ENCODE results near the gene S100A1.

The S100A1 gene

DNA sequence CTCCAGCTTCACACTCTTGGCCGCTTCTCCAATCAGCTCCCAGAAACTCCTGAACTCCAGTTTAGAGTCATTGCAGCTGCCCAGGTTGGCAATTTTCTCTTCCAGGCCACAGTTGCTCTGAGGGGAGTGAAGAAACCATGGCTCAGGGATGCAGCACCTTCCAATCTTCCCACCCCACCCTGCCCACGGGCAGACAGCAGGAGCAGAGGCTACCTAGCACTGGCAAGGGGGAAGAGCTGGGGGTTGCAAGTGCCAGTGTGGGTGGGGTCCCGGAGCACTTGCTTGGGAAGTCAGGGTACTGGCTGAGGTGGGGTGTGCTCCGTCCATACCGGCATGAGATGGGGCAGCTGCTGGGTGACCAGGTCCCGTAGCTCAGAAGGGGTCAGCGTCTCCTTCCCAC lies 13.3 kb upstream of the S100A1 start:
- WGBS (ENCODE audit: extremely low coverage, insufficient coverage, insufficient read length) = no CpG with 5 or more reads among the region's 7 CpGs
- peak overlapping the region; percentile 11 for H2BK12ac ChIP-seq (ENCODE audit: low read length)
- H2AK5ac ChIP-seq (ENCODE audit: low read length) = peak overlapping the region; percentile 49
- H2BK120ac ChIP-seq (ENCODE audit: insufficient read depth, low read length, poor library complexity) = no peak overlapping the region
- H3K9me3 ChIP-seq (ENCODE audit: insufficient read depth, low read depth, low read length) = no peaks in the 10 kb centered on the region
- H3K4me2 ChIP-seq (ENCODE audit: low read length) = no peak overlapping the region
- H3K4me1 ChIP-seq (ENCODE audit: control insufficient read depth in 1 of 2, insufficient read depth in 2 of 2, low read length in 2 of 2) = peaks cover 31 to 38% of the 10 kb centered on the region in 2 experiments
- H3K18ac ChIP-seq (ENCODE audit: low read length) = no peak overlapping the region
- peak overlapping the region; percentile 21 for H4K91ac ChIP-seq (ENCODE audit: low read depth, low read length)
- no peak overlapping the region for H4K12ac ChIP-seq (ENCODE audit: low read depth, low read length)
- H3K23ac ChIP-seq (ENCODE audit: low read length) = no peak overlapping the region
- DNase-seq = no peak
- no peaks in the 10 kb centered on the region for H3K79me2 ChIP-seq (ENCODE audit: control insufficient read depth, insufficient read depth, low read length, poor library complexity)
- no peak overlapping the region for H2BK5ac ChIP-seq (ENCODE audit: low read depth, low read length, poor library complexity)
- peaks cover 6 to 13% of the 10 kb centered on the region in 2 experiments for H3K36me3 ChIP-seq (ENCODE audit: control insufficient read depth in 1 of 2, insufficient read depth in 2 of 2, low read length in 2 of 2)
- H3K79me1 ChIP-seq (ENCODE audit: low read length) = peaks cover 20% of the 10 kb centered on the region
- no peak overlapping the region for H3K27ac ChIP-seq (ENCODE audit: low read depth, low read length)
- no peak overlapping the region for H3K4me3 ChIP-seq (ENCODE audit: low read depth, low read length)
- H4K8ac ChIP-seq (ENCODE audit: low read depth, low read length) = no peak overlapping the region
- no peaks in the 10 kb centered on the region for H3K27me3 ChIP-seq (ENCODE audit: insufficient read depth, low read length)
- no peak overlapping the region for H3K9ac ChIP-seq (ENCODE audit: low read length)
- no peak overlapping the region for H3K4ac ChIP-seq (ENCODE audit: low read depth, low read length)
- no peak overlapping the region for H2AFZ ChIP-seq (ENCODE audit: insufficient read depth, low read length, poor library complexity)
- no peak overlapping the region for H3K14ac ChIP-seq (ENCODE audit: low read length)

DNA sequence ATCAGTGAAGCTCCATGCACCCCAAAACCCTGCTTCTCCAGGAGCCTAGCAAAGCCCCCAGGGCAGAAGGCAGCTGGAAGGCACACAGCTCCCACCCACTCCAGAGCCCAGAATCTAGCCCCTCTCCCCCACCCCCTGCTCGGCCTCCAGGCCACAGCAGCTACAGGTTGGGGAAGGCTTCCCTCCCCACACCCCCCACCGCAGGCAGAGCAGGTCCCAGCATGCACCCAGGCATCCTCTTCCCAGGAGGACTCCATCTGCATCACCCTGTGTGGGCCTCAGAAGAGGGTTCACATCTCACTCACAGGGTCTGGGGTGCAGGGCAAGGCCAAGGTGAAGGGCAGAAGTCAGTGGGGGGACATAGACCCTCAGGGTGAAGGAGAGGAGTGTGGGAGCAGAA lies 12.8 kb upstream of the S100A1 start:
- no peak overlapping the region for H3K4me2 ChIP-seq (ENCODE audit: low read length)
- WGBS (ENCODE audit: extremely low coverage, insufficient coverage, insufficient read length) = no CpG with 5 or more reads among the region's 2 CpGs
- H3K79me2 ChIP-seq (ENCODE audit: control insufficient read depth, insufficient read depth, low read length, poor library complexity) = no peaks in the 10 kb centered on the region
- no peak overlapping the region for H3K9ac ChIP-seq (ENCODE audit: low read length)
- H3K36me3 ChIP-seq (ENCODE audit: control insufficient read depth in 1 of 2, insufficient read depth in 2 of 2, low read length in 2 of 2) = peaks cover 8 to 13% of the 10 kb centered on the region in 2 experiments
- H3K4ac ChIP-seq (ENCODE audit: low read depth, low read length) = no peak overlapping the region
- H4K8ac ChIP-seq (ENCODE audit: low read depth, low read length) = no peak overlapping the region
- H4K12ac ChIP-seq (ENCODE audit: low read depth, low read length) = no peak overlapping the region
- H3K14ac ChIP-seq (ENCODE audit: low read length) = no peak overlapping the region
- peak overlapping the region; percentile 23 for H3K18ac ChIP-seq (ENCODE audit: low read length)
- H3K23ac ChIP-seq (ENCODE audit: low read length) = no peak overlapping the region
- H2BK5ac ChIP-seq (ENCODE audit: low read depth, low read length, poor library complexity) = no peak overlapping the region
- no peak overlapping the region for H4K91ac ChIP-seq (ENCODE audit: low read depth, low read length)
- H2BK120ac ChIP-seq (ENCODE audit: insufficient read depth, low read length, poor library complexity) = no peak overlapping the region
- no peak overlapping the region for H2BK12ac ChIP-seq (ENCODE audit: low read length)
- peaks cover 27 to 33% of the 10 kb centered on the region in 2 experiments for H3K4me1 ChIP-seq (ENCODE audit: control insufficient read depth in 1 of 2, insufficient read depth in 2 of 2, low read length in 2 of 2)
- no peak overlapping the region for H3K27ac ChIP-seq (ENCODE audit: low read depth, low read length)
- peaks cover 16% of the 10 kb centered on the region for H3K79me1 ChIP-seq (ENCODE audit: low read length)
- no peak for DNase-seq
- no peak overlapping the region for H3K4me3 ChIP-seq (ENCODE audit: low read depth, low read length)
- no peaks in the 10 kb centered on the region for H3K27me3 ChIP-seq (ENCODE audit: insufficient read depth, low read length)
- no peaks in the 10 kb centered on the region for H3K9me3 ChIP-seq (ENCODE audit: insufficient read depth, low read depth, low read length)
- H2AFZ ChIP-seq (ENCODE audit: insufficient read depth, low read length, poor library complexity) = no peak overlapping the region
- H2AK5ac ChIP-seq (ENCODE audit: low read length) = peak overlapping the region; percentile 0

DNA sequence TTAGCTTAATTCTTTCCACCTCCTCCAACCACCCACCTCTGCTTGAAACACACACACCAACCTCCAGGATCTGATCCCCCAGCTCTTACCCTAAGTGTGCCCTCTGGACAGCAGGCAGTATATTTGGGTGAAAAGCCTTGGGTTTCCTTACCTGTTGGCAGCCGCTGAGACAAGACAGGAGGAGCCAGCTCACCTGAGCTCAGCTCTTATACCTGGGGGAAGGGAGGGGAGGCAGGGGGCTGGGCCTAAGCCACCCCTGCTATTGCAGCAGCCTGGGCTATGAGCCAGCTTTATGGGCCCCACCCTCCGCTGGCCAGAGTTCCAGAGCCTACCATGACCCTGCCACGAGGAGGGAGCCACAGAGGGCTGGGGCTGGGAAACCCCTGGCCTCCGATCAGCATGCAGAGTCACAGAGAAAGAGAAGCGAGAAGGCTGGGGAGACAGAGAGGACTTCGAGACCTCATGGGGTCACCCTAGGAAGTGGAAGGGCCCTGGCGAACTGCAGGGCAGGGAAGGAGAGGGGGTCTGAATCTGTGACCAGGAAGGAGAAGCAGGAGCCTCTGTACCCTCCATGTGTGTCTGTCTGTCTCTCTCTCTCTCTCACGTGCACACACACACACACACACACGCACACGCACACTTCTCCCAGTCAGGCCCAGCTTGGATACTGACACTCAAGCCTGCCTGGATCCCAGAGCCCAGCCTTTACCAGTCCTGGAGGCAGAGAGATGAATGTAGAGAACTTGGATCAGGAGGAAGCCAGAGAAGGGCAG lies 11.9 kb upstream of the S100A1 start, which contains the start of gene S100A14:
Gene S100A14, minus strand, starts transcription at position 182 of the 773 bp plus-strand sequence. CDS start 467 bp downstream, outside the sequence.
- WGBS (ENCODE audit: extremely low coverage, insufficient coverage, insufficient read length) = no CpG with 5 or more reads among the region's 10 CpGs
- no peak within 1 kb of the TSS for H3K4me2 ChIP-seq (ENCODE audit: low read length)
- H2BK5ac ChIP-seq (ENCODE audit: low read depth, low read length, poor library complexity) = no peak within 1 kb of the TSS
- peak within 1 kb of the TSS; percentile 44 for H3K14ac ChIP-seq (ENCODE audit: low read length)
- H3K9ac ChIP-seq (ENCODE audit: low read length) = no peak within 1 kb of the TSS
- no peak for DNase-seq
- peak within 1 kb of the TSS; percentile 19 for H2AFZ ChIP-seq (ENCODE audit: insufficient read depth, low read length, poor library complexity)
- H4K8ac ChIP-seq (ENCODE audit: low read depth, low read length) = peak within 1 kb of the TSS; percentile 62
- peaks cover 10 to 13% of the 10 kb centered on the region in 2 experiments for H3K36me3 ChIP-seq (ENCODE audit: control insufficient read depth in 1 of 2, insufficient read depth in 2 of 2, low read length in 2 of 2)
- no peak within 1 kb of the TSS for H3K27ac ChIP-seq (ENCODE audit: low read depth, low read length)
- H4K12ac ChIP-seq (ENCODE audit: low read depth, low read length) = no peak within 1 kb of the TSS
- peak within 1 kb of the TSS; percentile 76 for H2BK12ac ChIP-seq (ENCODE audit: low read length)
- peak within 1 kb of the TSS; percentile 81 for H2AK5ac ChIP-seq (ENCODE audit: low read length)
- H4K91ac ChIP-seq (ENCODE audit: low read depth, low read length) = peak within 1 kb of the TSS; percentile 83
- H3K27me3 ChIP-seq (ENCODE audit: insufficient read depth, low read length) = no peaks in the 10 kb centered on the region
- H3K4me1 ChIP-seq (ENCODE audit: control insufficient read depth in 1 of 2, insufficient read depth in 2 of 2, low read length in 2 of 2) = peaks cover 21 to 26% of the 10 kb centered on the region in 2 experiments
- H2BK120ac ChIP-seq (ENCODE audit: insufficient read depth, low read length, poor library complexity) = peak within 1 kb of the TSS; percentile 61
- peak within 1 kb of the TSS; percentile 19 for H3K4ac ChIP-seq (ENCODE audit: low read depth, low read length)
- H3K18ac ChIP-seq (ENCODE audit: low read length) = peak within 1 kb of the TSS; percentile 38
- H3K9me3 ChIP-seq (ENCODE audit: insufficient read depth, low read depth, low read length) = no peaks in the 10 kb centered on the region
- H3K79me2 ChIP-seq (ENCODE audit: control insufficient read depth, insufficient read depth, low read length, poor library complexity) = no peaks in the 10 kb centered on the region
- no peak within 1 kb of the TSS for H3K4me3 ChIP-seq (ENCODE audit: low read depth, low read length)
- no peak within 1 kb of the TSS for H3K23ac ChIP-seq (ENCODE audit: low read length)
- peaks cover 16% of the 10 kb centered on the region for H3K79me1 ChIP-seq (ENCODE audit: low read length)

DNA sequence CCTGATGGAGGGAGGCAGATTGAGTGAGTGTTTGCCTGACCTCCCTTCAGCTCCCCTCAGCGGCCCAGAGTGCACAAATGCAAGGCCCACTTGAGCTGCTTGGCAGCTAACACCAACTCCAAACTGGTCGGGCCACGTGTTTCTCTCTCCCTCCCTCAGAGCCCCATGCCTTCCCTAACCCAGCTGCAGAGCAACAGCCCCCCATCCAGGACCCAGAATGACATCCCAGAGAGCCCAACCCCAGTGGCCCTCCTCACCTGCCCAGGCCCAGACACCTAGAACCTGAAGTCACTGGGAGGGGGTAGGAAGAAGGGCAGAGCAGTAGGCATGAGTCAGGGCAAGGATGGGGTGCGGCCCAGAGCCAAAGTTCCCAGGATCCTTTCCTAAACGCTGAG lies 11.3 kb upstream of the S100A1 start:
- peak overlapping the region; percentile 61 for H2BK120ac ChIP-seq (ENCODE audit: insufficient read depth, low read length, poor library complexity)
- H2BK5ac ChIP-seq (ENCODE audit: low read depth, low read length, poor library complexity) = no peak overlapping the region
- no peak overlapping the region for H3K23ac ChIP-seq (ENCODE audit: low read length)
- peak overlapping the region; percentile 83 for H4K91ac ChIP-seq (ENCODE audit: low read depth, low read length)
- whole genome bisulfite sequencing (ENCODE audit: extremely low coverage, insufficient coverage, insufficient read length) = no CpG with 5 or more reads among the region's 5 CpGs
- no peaks in the 10 kb centered on the region for H3K79me2 ChIP-seq (ENCODE audit: control insufficient read depth, insufficient read depth, low read length, poor library complexity)
- H3K4me1 ChIP-seq (ENCODE audit: control insufficient read depth in 1 of 2, insufficient read depth in 2 of 2, low read length in 2 of 2) = peaks cover 17 to 26% of the 10 kb centered on the region in 2 experiments
- peak overlapping the region; percentile 19 for H2AFZ ChIP-seq (ENCODE audit: insufficient read depth, low read length, poor library complexity)
- H4K8ac ChIP-seq (ENCODE audit: low read depth, low read length) = peak overlapping the region; percentile 62
- no peak overlapping the region for H3K4me2 ChIP-seq (ENCODE audit: low read length)
- no peak overlapping the region for H4K12ac ChIP-seq (ENCODE audit: low read depth, low read length)
- no peak for DNase-seq
- peak overlapping the region; percentile 44 for H3K14ac ChIP-seq (ENCODE audit: low read length)
- no peak overlapping the region for H3K4me3 ChIP-seq (ENCODE audit: low read depth, low read length)
- peaks cover 16% of the 10 kb centered on the region for H3K79me1 ChIP-seq (ENCODE audit: low read length)
- no peaks in the 10 kb centered on the region for H3K27me3 ChIP-seq (ENCODE audit: insufficient read depth, low read length)
- H2AK5ac ChIP-seq (ENCODE audit: low read length) = peak overlapping the region; percentile 81
- H3K36me3 ChIP-seq (ENCODE audit: control insufficient read depth in 1 of 2, insufficient read depth in 2 of 2, low read length in 2 of 2) = peaks cover 10 to 13% of the 10 kb centered on the region in 2 experiments
- peak overlapping the region; percentile 38 for H3K18ac ChIP-seq (ENCODE audit: low read length)
- H3K4ac ChIP-seq (ENCODE audit: low read depth, low read length) = no peak overlapping the region
- H3K9ac ChIP-seq (ENCODE audit: low read length) = no peak overlapping the region
- H2BK12ac ChIP-seq (ENCODE audit: low read length) = peak overlapping the region; percentile 76
- no peaks in the 10 kb centered on the region for H3K9me3 ChIP-seq (ENCODE audit: insufficient read depth, low read depth, low read length)
- H3K27ac ChIP-seq (ENCODE audit: low read depth, low read length) = no peak overlapping the region

Data from trophoblast cell (in vitro differentiated cells and primary cell).